Endothelial cell of umbilical vein (primary cell): ENCODE data around the gene TMEM125. TPM values are rescaled to one million over a fixed set of nuclear protein-coding genes. Genes with fewer than 3 reads are reported as not detected.

ENCODE experiments used
- BruUV-seq: library from RNA; stranded (reverse); fragments of 400-500 nt; replicated peaks from 2 replicates; lab custom pipeline; 2021; lab: Mats Ljungman, UMichigan
- CTCF ChIA-PET: fragments of 300-600, 350-600 bp; sonication (Branson Sonifier 250); formaldehyde crosslinking; loops from one replicate; lab custom pipeline; 2021; ENCODE audit warnings: antibody characterized with exemption, inconsistent platforms; lab: Charles Lee
- POLR2A ChIA-PET: fragments of 300-600, 350-600 bp; sonication (Branson Sonifier 250); formaldehyde crosslinking; loops from one replicate; lab custom pipeline; 2021; ENCODE audit warnings: antibody characterized with exemption, inconsistent platforms; lab: Charles Lee
- DNase-seq: peaks from one replicate; pipeline ENCODE4 v3.0.0-alpha.2; 2011; ENCODE audit warnings: low read depth, low spot score
- FAIRE-seq: peaks from 2 replicates; lab custom pipeline; 2011; peaks lifted over from hg19 to GRCh38; lab: Jason Lieb, UNC
- H2AFZ ChIP-seq: 2 replicates; pipeline ENCODE4 v1.6.0; 2012; ENCODE audit warnings: low read depth, low read length, control low read depth, inconsistent platforms
- H3K27ac ChIP-seq: 2 replicates; pipeline ENCODE4 v1.5.1; 2011; ENCODE audit warnings: low read depth, mild to moderate bottlenecking, control low read depth, low read length, moderate library complexity; ENCODE audit not compliant: insufficient read depth
- H3K27me3 ChIP-seq, 2 experiments: 2 replicates each; pipeline versions ENCODE4 v1.6.0 to v1.6.1; 2011; ENCODE audit warnings: low read length in 2 of 2, mixed read lengths in 1 of 2; ENCODE audit not compliant: control insufficient read depth in 2 of 2, insufficient read depth in 2 of 2
- H3K36me3 ChIP-seq, 2 experiments: 2 replicates in 1 of 2; 3 replicates in 1 of 2; pipeline ENCODE4 v1.5.1; 2011; ENCODE audit warnings: low read length in 2 of 2, mild to moderate bottlenecking in 1 of 2, moderate library complexity in 1 of 2; ENCODE audit not compliant: control insufficient read depth in 2 of 2, insufficient read depth in 2 of 2; ENCODE audit errors: extremely low read depth in 1 of 2
- H3K4me1 ChIP-seq: 3 replicates; pipeline ENCODE4 v1.5.1; 2011; ENCODE audit warnings: mild to moderate bottlenecking, low read length; ENCODE audit not compliant: control insufficient read depth, insufficient read depth; ENCODE audit errors: extremely low read depth
- H3K4me2 ChIP-seq: 2 replicates; pipeline ENCODE4 v1.6.1; 2011; ENCODE audit warnings: low read length, control low read depth, mixed read lengths; ENCODE audit not compliant: insufficient read depth
- H3K4me3 ChIP-seq, 3 experiments: fragments of 200-600 bp in 1 of 3; sonication (generic), shearing (Covaris generic) in 1 of 3; replicated peaks in 1 of 3; 2 replicates each; pipeline ENCODE4 v1.5.1; 2011 to 2016; ENCODE audit warnings: control low read depth in 3 of 3, low read length in 3 of 3, mild to moderate bottlenecking in 2 of 3, inconsistent platforms in 1 of 3, low read depth in 1 of 3, moderate library complexity in 1 of 3; ENCODE audit not compliant: insufficient read depth in 1 of 3
- H3K79me2 ChIP-seq: 2 replicates; pipeline ENCODE4 v1.6.0; 2012; ENCODE audit warnings: low read length, inconsistent platforms; ENCODE audit not compliant: control insufficient read depth, insufficient read depth
- H3K9ac ChIP-seq: replicated peaks from 2 replicates; pipeline ENCODE3; 2011; ENCODE audit warnings: low read length, control low read depth; ENCODE audit not compliant: insufficient read depth; ENCODE audit errors: extremely low read depth
- H3K9me1 ChIP-seq: replicated peaks from 3 replicates; pipeline ENCODE4 v1.6.0; 2011; ENCODE audit warnings: mild to moderate bottlenecking, low read length; ENCODE audit not compliant: control insufficient read depth, insufficient read depth; ENCODE audit errors: extremely low read depth
- H3K9me3 ChIP-seq: replicated peaks from 2 replicates; pipeline ENCODE4 v1.5.1; 2012; ENCODE audit warnings: low read length, inconsistent platforms; ENCODE audit not compliant: control insufficient read depth, insufficient read depth
- H4K20me1 ChIP-seq: replicated peaks from 2 replicates; pipeline ENCODE3; 2011; ENCODE audit warnings: mild to moderate bottlenecking, low read length; ENCODE audit not compliant: control insufficient read depth, insufficient read depth; ENCODE audit errors: extremely low read depth
- EZH2 ChIP-seq: IDR thresholded peaks from 2 replicates; pipeline ENCODE4 v1.6.1; 2012; ENCODE audit warnings: borderline replicate concordance, low read depth, mild to moderate bottlenecking, moderate library complexity, low read length, inconsistent platforms; ENCODE audit not compliant: severe bottlenecking
- FOS ChIP-seq: IDR thresholded peaks from 2 replicates; pipeline ENCODE4 v1.6.1; 2011; ENCODE audit warnings: mild to moderate bottlenecking, low read length, moderate library complexity, borderline replicate concordance; ENCODE audit not compliant: insufficient read depth
- GATA2 ChIP-seq: IDR thresholded peaks from 2 replicates; pipeline ENCODE4 v1.7.0; 2011; ENCODE audit warnings: low read depth, mild to moderate bottlenecking, moderate library complexity, mixed read lengths, low read length; ENCODE audit not compliant: insufficient read length, insufficient read depth
- JUN ChIP-seq: IDR thresholded peaks from 2 replicates; pipeline ENCODE4 v1.6.1; 2011; ENCODE audit warnings: borderline replicate concordance, low read depth; ENCODE audit not compliant: insufficient read length, insufficient read depth
- POLR2A ChIP-seq: IDR thresholded peaks from 2 replicates; pipeline ENCODE4 v1.6.1; 2012; ENCODE audit warnings: low read depth, mild to moderate bottlenecking, control low read depth, low read length
- dilution Hi-C: fragments of 300-500 bp; cut with MboI; formaldehyde crosslinking; loops from one replicate; pipeline ENCODE4 v1.15.0; 2019; ENCODE audit warnings: low sequenced_read_pairs; ENCODE audit not compliant: extremely low pct_ligation_motif_present
- intact Hi-C: fragments of 100-400 bp; cut with micrococcal nuclease; formaldehyde crosslinking; loops from one replicate; pipeline ENCODE4 v1.10.0; 2022
- polyA plus RNA-seq, 4 experiments: library from polyadenylated mRNA; depleted of rRNA in 3 of 4; stranded (reverse) in 3 of 4; unstranded in 1 of 4; fragments of >200 nt; gene quantifications; 2 replicates each; pipeline versions ENCODE4 v1.2.1 to v1.2.3, GENCODE V29; 2011 to 2012; ENCODE audit warnings: missing spikeins in 1 of 4
- total RNA-seq: library from RNA; stranded (reverse); gene quantifications from 2 replicates; pipeline ENCODE4 v1.2.3, GENCODE V29; 2021
- TF ChIP-seq, protein P1 (sequence below), 2 donors: IDR thresholded peaks; 1 replicate in 1 of 2; 2 replicates in 1 of 2; pipeline ENCODE4 v1.5.1; 2011; ENCODE audit warnings: low read length in 2 of 2, mild to moderate bottlenecking in 2 of 2, moderate library complexity in 2 of 2, control low read depth in 1 of 2, inconsistent platforms in 1 of 2, low read depth in 1 of 2; ENCODE audit not compliant: insufficient read depth in 1 of 2; ENCODE audit errors: extremely low read depth in 1 of 2
- TF ChIP-seq, protein P2 (sequence below): IDR thresholded peaks from 2 replicates; pipeline ENCODE4 v1.6.1; 2011; ENCODE audit not compliant: insufficient read depth, insufficient read length

The TMEM125 gene
- total and polyA plus RNA-seq, 2 donors (not counting 3 experiments of a cell fraction or from before 2014, with no cell fraction given) = 0.17 TPM; not detected in 1

DNA sequence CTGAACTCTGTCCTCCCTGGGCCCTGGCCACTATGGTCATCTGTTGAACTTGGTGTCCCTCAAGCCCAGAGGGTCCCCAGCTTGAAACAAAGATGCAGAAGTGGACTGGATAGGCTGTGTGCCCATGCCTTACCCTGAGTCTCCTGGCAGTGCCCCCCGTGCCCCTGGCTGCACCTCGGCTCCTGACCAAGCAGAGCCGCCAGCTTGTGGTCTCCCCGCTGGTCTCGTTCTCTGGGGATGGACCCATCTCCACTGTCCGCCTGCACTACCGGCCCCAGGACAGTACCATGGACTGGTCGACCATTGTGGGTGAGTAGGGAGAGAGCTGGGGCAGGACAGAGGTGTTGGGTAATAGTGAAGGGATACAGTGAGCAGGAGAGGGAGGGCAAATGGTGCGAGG lies 41.7 kb downstream of the TMEM125 start:
- Histone ChIP-seq H3K4me1 (no peaks in the 10 kb centered on the region), H3K9me3 (no peaks in the 10 kb centered on the region), H3K9me1 (no peaks in the 10 kb centered on the region), H3K27me3 (no peaks in the 10 kb centered on the region), H3K27ac (no peak overlapping the region), H3K9ac (no peak overlapping the region), H3K79me2 (peaks cover 20% of the 10 kb centered on the region), H3K4me2 (no peak overlapping the region), H4K20me1 (no peaks in the 10 kb centered on the region), H3K4me3 (no peak overlapping the region), H2AFZ (no peak overlapping the region), H3K36me3 (peaks cover 58 to 91% of the 10 kb centered on the region in 2 experiments)
- TF ChIP-seq POLR2A = no peak
- TF ChIP-seq FOS = no peak
- TF ChIP-seq, protein P1, sequence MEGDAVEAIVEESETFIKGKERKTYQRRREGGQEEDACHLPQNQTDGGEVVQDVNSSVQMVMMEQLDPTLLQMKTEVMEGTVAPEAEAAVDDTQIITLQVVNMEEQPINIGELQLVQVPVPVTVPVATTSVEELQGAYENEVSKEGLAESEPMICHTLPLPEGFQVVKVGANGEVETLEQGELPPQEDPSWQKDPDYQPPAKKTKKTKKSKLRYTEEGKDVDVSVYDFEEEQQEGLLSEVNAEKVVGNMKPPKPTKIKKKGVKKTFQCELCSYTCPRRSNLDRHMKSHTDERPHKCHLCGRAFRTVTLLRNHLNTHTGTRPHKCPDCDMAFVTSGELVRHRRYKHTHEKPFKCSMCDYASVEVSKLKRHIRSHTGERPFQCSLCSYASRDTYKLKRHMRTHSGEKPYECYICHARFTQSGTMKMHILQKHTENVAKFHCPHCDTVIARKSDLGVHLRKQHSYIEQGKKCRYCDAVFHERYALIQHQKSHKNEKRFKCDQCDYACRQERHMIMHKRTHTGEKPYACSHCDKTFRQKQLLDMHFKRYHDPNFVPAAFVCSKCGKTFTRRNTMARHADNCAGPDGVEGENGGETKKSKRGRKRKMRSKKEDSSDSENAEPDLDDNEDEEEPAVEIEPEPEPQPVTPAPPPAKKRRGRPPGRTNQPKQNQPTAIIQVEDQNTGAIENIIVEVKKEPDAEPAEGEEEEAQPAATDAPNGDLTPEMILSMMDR (IDR thresholded peaks at IDR 0.05; ENCODE audit: extremely low read depth in 1 of 2, insufficient read depth in 1 of 2, low read depth in 1 of 2, low read length in 2 of 2) = no peak
- no peak for TF ChIP-seq EZH2
- TF ChIP-seq, protein P2, sequence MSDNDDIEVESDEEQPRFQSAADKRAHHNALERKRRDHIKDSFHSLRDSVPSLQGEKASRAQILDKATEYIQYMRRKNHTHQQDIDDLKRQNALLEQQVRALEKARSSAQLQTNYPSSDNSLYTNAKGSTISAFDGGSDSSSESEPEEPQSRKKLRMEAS = no peak
- TF ChIP-seq JUN = no peak
- no peak for TF ChIP-seq GATA2
- DNase-seq (no peak), FAIRE-seq (no peak)
- CTCF ChIA-PET = interaction anchor here (0.9 to 2.8 kb wide), 2 partner anchors 73 to 80 kb away, joined by 3 to 9 read pairs; no protein-coding TSS in a partner anchor
- dilution Hi-C loops (no loop called here), intact Hi-C loops (no loop called here)
- POLR2A ChIA-PET = no interaction called here
- BruUV-seq = no TSS peak
